CD4-positive, alpha-beta T cell treated with Interleukin-6 for 4 hours (primary cell): ENCODE measurements around the gene POLDIP2.
A peak's percentile ranks its signal among the peaks of the same experiment; 100 is the strongest.

Experiments
- DNase-seq: peaks from one replicate; pipeline ENCODE4 v3.0.0-alpha.2; 2020; ENCODE audit warnings: mixed read lengths

Gene POLDIP2

GRCh38 chr17:28388106-28388505, 30.8 kb upstream of the POLDIP2 start:
- no peak for DNase-seq

DNA sequence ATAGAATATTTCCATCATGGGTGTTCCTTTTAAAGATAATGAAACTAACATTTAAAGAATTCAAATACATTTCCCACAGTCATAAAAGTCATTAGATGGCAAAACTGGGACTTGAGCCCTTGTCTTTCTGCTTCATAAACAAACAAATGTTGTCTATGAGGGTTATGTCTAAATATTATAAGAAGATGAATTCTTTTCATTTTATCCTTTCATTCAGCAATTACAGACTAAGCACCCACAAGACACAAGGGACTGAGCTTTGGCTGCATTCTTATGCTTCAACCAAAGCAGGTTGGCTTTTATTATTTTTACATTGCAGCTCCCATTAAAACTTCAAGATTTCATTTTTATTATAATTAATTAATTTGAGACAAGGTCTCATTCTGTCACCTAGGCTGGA, 29.1 kb upstream of the POLDIP2 start:
- DNase-seq = no peak

DNA sequence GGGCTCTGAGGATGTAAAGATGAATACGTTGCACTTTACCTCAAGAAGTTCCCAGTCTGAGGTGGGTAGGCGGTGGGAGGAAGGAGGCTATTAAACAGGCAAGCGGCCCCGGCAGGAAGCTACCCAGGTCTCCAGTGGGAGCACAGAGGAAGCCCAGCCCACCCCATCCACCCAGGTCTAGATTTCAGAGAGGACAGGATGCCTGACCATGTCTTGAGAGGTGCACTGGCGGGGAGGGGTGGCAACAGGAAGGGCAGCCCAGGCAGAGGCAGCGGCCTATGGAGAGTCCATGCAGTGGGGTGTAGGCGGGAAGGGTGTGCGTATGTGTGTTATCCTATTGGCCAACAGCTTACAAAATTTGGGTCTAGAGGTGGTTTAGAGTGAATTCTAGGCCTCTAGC, 28.1 kb upstream of the POLDIP2 start:
- DNase-seq = peak; percentile 12

DNA sequence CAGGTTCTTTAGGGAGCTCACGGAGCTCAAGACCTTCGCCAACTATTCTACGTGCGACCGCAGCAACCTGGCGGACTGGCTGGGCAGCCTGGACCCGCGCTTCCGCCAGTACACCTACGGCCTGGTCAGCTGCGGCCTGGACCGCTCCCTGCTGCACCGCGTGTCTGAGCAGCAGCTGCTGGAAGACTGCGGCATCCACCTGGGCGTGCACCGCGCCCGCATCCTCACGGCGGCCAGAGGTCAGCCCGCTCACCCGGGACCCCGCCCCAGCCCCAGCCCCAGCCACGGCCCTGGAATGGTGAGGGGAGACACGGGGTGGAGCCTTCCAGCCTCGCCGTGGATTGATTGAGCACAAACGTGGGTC, 27.7 kb upstream of the POLDIP2 start:
- peak; percentile 11 for DNase-seq

DNA sequence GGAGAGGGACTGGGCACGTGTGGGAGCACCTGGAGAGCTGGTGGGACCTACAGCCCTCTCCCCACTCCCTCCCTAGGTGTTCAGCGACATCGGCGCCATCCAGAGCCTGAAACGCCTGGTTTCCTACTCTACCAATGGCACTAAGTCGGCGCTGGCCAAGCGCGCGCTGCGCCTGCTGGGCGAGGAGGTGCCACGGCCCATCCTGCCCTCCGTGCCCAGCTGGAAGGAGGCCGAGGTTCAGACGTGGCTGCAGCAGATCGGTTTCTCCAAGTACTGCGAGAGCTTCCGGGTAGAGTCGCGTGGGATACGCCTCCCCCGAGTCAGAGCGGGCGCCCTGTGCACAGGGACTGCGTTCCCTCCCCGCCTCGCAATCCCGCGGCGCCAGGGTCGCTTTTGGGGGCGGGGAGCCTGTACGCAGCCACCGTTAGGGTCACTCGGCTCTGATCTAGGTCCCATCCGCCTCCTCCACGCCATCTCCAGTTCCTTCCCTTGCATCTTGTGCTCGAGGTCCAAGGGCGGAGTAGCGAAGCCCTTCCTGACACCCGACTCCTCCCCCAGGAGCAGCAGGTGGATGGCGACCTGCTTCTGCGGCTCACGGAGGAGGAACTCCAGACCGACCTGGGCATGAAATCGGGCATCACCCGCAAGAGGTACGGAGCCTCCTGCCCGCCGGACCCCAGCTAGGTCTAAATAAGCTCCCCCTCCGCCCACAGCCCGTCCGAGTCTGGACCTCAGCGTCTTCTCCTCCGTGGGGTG, 27.1 kb upstream of the POLDIP2 start:
- DNase-seq = peak; percentile 72

- peak; percentile 21 for DNase-seq
These were observed 24.0 kb upstream of the POLDIP2 start for GRCh38 chr17:28381141-28381825.

GRCh38 chr17:28379814-28380801, 22.8 kb upstream of the POLDIP2 start:
- DNase-seq = no peak

- DNase-seq = no peak
These were observed 15.6 kb upstream of the POLDIP2 start for GRCh38 chr17:28372945-28373274.

DNA sequence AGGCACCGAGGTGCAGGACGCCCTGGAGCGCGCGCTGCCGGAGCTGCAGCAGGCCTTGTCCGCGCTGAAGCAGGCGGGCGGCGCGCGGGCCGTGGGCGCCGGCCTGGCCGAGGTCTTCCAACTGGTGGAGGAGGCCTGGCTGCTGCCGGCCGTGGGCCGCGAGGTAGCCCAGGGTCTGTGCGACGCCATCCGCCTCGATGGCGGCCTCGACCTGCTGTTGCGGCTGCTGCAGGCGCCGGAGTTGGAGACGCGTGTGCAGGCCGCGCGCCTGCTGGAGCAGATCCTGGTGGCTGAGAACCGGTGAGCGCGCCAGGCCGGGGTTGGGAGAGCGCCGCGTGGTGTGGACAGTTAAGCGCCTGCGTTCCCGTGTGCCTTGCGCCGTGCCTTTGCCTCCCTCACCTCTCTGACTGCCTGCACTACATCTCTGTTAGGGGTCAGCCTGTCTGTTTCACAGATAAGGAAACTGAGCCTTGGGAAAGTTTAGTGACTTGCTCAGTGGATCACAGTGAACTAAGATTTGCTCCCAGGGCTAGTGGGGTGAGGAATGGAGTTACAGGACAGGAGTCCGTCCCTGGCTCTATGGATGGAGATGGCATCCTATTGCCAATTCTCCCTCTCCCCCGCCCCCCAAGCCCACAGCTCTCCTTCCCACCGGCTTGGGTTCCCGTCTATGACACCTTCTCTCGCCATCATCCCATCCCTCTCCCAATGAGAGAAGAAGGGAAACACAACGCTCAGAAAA, 15.0 kb upstream of the POLDIP2 start:
- DNase-seq = peak; percentile 41

- peak; percentile 92 for DNase-seq
These were observed 14.2 kb upstream of the POLDIP2 start, which contains the start of gene SARM1 for GRCh38 chr17:28371245-28372202. Gene SARM1, plus strand, starts transcription at chr17:28371694. Its CDS starts 339 bp downstream, at chr17:28372033.

DNA sequence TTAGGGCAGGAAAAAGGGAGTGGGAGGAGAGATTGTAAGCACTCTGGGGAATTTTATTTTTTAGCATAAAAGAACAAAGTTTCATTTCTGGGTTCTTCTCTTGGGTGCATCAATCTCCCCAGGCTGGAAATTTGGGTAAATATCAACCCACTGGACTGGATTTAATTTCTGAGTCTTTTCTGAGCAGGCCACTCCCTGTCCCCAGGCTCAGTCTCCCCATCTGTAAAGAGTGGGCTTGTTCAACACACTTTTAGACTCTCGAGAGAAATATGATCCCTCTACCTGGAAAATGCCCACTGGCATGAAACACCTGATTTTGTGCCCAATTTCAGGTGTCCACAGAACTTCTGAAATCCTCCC, 13.4 kb upstream of the POLDIP2 start:
- no peak for DNase-seq

DNA sequence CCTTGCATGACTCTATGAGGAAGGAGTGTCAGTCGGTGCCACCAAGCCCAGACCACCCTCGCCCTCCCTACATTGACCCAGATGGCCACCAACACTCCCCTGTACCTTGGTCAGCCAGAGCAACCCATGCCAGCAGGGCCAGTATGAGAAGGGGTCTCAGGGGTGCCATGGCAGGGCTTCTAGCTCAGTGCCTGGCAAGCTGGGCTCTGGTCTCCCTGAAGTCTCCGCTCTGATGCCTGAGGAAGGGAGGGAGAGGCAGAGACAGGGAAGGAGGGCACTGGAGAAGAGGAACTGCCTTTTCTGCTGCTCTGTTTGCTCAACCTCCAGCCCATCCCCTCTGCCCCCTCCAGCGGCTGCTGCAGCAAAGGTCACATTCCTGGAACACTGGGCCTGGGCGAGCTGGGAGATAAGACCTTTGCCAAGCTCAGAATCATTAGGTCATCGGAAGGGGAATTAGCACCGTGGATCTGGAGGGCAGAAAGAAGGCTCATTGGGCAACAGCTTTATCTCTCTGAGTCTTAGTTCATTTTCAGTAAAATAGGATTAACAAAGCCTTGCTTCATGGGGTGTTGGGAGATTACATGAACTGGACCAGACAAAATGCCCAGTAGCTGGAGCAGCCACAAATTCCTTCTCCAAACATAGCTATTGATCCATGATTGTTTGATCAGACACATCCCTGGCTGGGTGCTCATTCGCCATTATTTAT, 12.9 kb upstream of the POLDIP2 start, which contains the start of gene VTN:
Gene VTN (minus strand): TSS at position 273 of the 709 bp plus-strand sequence. CDS start 104 bp downstream, at position 169.
- DNase-seq = no peak

DNA sequence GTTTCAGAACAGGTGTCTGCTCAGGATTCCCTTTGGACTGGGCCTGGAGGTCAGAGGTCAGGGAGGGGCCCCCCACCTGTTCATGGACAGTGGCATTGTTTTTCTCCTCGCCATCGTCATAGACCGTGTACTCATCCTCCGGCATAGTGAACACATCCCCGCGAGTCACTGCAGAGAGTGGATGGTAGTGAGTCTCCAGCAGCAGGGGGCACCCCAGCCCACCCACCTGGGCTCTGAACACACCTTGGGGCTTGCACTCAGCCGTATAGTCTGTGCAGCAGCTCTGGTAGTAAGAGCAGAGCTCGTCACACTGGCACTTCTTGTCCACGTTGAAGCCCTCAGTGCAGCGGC, 12.3 kb upstream of the POLDIP2 start:
- peak; percentile 14 for DNase-seq

- no peak for DNase-seq
These were observed 11.8 kb upstream of the POLDIP2 start for GRCh38 chr17:28368915-28369683.

- DNase-seq = no peak
These were observed 11.0 kb upstream of the POLDIP2 start for GRCh38 chr17:28368306-28368831.

- no peak for DNase-seq
These were observed 10.4 kb upstream of the POLDIP2 start for GRCh38 chr17:28367641-28368305.

- DNase-seq = no peak
These were observed 9.3 kb upstream of the POLDIP2 start for GRCh38 chr17:28366605-28367004.

DNA sequence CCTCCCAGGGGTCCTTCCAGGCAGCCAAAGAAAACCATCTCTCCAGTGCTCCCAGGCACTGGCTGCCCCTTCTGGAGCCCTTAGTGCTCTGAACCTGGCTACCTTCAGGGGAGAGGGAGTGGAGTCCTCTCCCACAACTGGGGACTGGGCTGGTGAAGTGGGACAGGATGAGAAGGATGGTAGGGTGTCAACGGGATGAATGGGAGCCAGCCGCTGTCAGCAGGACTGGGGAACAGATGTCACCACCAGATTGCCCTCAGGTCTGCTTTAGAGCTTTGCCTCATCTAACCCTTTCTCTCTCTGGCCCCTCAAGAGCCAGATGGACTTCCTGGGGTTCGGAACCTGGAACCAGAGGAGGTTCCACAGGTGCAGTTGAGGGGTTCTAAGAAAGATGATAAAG, 8.2 kb upstream of the POLDIP2 start:
- DNase-seq = no peak
